GM23338 (cell line): ENCODE measurements around the gene MRTFA. TPM values are rescaled to one million over a fixed set of nuclear protein-coding genes. Genes with fewer than 3 reads are reported as not detected.

Experiments
- ATAC-seq: fragments of 200-7000 bp; cut with Tn5 transposase; 3 replicates; pipeline ENCODE4 v1.9.1; 2020
- DNase-seq: peaks from one replicate; pipeline ENCODE4 v3.0.0-alpha.2; 2015; ENCODE audit warnings: low spot score
- H2AFZ ChIP-seq: fragments of 200-600 bp; sonication (generic); 2 replicates; pipeline ENCODE4 v1.8.0; 2016; ENCODE audit warnings: antibody characterized with exemption, mild to moderate bottlenecking, moderate library complexity
- H3F3A ChIP-seq: fragments of 200-600 bp; sonication (generic); replicated peaks from 2 replicates; pipeline ENCODE4 v1.8.0; 2017; ENCODE audit warnings: antibody characterized with exemption, mixed run types, low read depth
- H3K27ac ChIP-seq: fragments of 200-600 bp; sonication (generic); 2 replicates; pipeline ENCODE4 v1.6.1; 2016; ENCODE audit warnings: low read depth
- H3K27me3 ChIP-seq: fragments of 200-600 bp; sonication (generic); 2 replicates; pipeline ENCODE4 v1.8.0; 2016; ENCODE audit warnings: mild to moderate bottlenecking, mixed run types, moderate library complexity; ENCODE audit not compliant: insufficient read depth
- H3K36me3 ChIP-seq: fragments of 200-600 bp; sonication (generic); 2 replicates; pipeline ENCODE4 v1.8.0; 2016; ENCODE audit warnings: mild to moderate bottlenecking; ENCODE audit not compliant: insufficient read depth
- H3K4me1 ChIP-seq: fragments of 200-600 bp; sonication (generic); 2 replicates; pipeline ENCODE4 v1.8.0; 2016; ENCODE audit warnings: mild to moderate bottlenecking, moderate library complexity; ENCODE audit not compliant: insufficient read depth
- H3K4me2 ChIP-seq: fragments of 200-600 bp; sonication (generic); 2 replicates; pipeline ENCODE4 v1.7.1; 2017; ENCODE audit warnings: mixed run types
- H3K4me3 ChIP-seq: fragments of 200-600 bp; sonication (generic); 2 replicates; pipeline ENCODE4 v1.6.1; 2016; ENCODE audit warnings: mixed run types
- H3K79me2 ChIP-seq: fragments of 200-600 bp; sonication (generic); replicated peaks from 2 replicates; pipeline ENCODE4 v1.8.0; 2017; ENCODE audit warnings: mild to moderate bottlenecking; ENCODE audit not compliant: insufficient read depth
- H3K9me2 ChIP-seq: fragments of 200-600 bp; sonication (generic); 2 replicates; pipeline ENCODE4 v1.8.0; 2017; ENCODE audit not compliant: insufficient read depth
- H4K20me1 ChIP-seq: fragments of 200-600 bp; sonication (generic); replicated peaks from 2 replicates; pipeline ENCODE4 v1.8.0; 2017; ENCODE audit warnings: mild to moderate bottlenecking; ENCODE audit not compliant: insufficient read depth
- H3K27ac Mint-ChIP-seq: 2 replicates; pipeline ENCODE4 v1.8.0; 2020; ENCODE audit warnings: inconsistent platforms, mild to moderate bottlenecking, moderate library complexity, mixed read lengths
- H3K27me3 Mint-ChIP-seq: 3 replicates; pipeline ENCODE4 v1.8.0; 2022; ENCODE audit warnings: low read depth, mild to moderate bottlenecking, moderate library complexity, mixed read lengths, inconsistent platforms; ENCODE audit not compliant: insufficient read depth, poor library complexity
- H3K36me3 Mint-ChIP-seq: 3 replicates; pipeline ENCODE4 v1.8.0; 2021; ENCODE audit warnings: low read depth, mild to moderate bottlenecking, inconsistent platforms, moderate library complexity, mixed read lengths
- H3K4me1 Mint-ChIP-seq: 3 replicates; pipeline ENCODE4 v1.8.0; 2020; ENCODE audit warnings: mild to moderate bottlenecking, inconsistent platforms, mixed read lengths
- H3K4me3 Mint-ChIP-seq: 3 replicates; pipeline ENCODE4 v1.8.0; 2021; ENCODE audit warnings: moderate library complexity, mild to moderate bottlenecking, inconsistent platforms, mixed read lengths
- H3K9me3 Mint-ChIP-seq: 3 replicates; pipeline ENCODE4 v1.8.0; 2020; ENCODE audit warnings: moderate library complexity, mild to moderate bottlenecking, inconsistent platforms, mixed read lengths
- EZH2 ChIP-seq: fragments of 200-600 bp; sonication (generic); IDR thresholded peaks from one replicate; pipeline ENCODE4 v1.8.0; 2017; ENCODE audit warnings: antibody characterized with exemption, mild to moderate bottlenecking, low read depth; ENCODE audit not compliant: unreplicated experiment
- EZH2phosphoT487 ChIP-seq: fragments of 200-600 bp; sonication (generic); IDR thresholded peaks from one replicate; pipeline ENCODE4 v1.8.1; 2018; ENCODE audit warnings: antibody characterized with exemption; ENCODE audit not compliant: unreplicated experiment
- JUNB ChIP-seq: IDR thresholded peaks from one replicate; pipeline ENCODE4 v1.6.1; 2016; ENCODE audit warnings: antibody characterized with exemption; ENCODE audit not compliant: unreplicated experiment
- POLR2AphosphoS5 ChIP-seq: IDR thresholded peaks from 2 replicates; pipeline ENCODE4 v1.6.1; 2016; ENCODE audit warnings: antibody characterized with exemption, low read depth
- polyA plus RNA-seq: library from polyadenylated mRNA; unstranded; fragments of >200 nt; fragmentation: Nextera tagmentation; extraction: Ambion mirVana; gene quantifications from 2 replicates; pipeline ENCODE4 v1.2.1, GENCODE V29; 2016
- total RNA-seq: library from RNA; depleted of rRNA; stranded (reverse); fragments of >200 nt; shearing (Covaris generic); gene quantifications from 2 replicates; pipeline ENCODE4 v1.2.3, GENCODE V29; 2014
- TF ChIP-seq, protein P1 (sequence below): IDR thresholded peaks from one replicate; pipeline ENCODE4 v1.6.1; 2018; ENCODE audit warnings: antibody characterized with exemption; ENCODE audit not compliant: unreplicated experiment
- TF ChIP-seq, protein P2 (sequence below), 2 experiments: fragments of 200-600 bp in 1 of 2; sonication (generic) in 1 of 2; conservative IDR thresholded peaks; 2 replicates each; pipeline versions ENCODE4 v1.5.1 to v1.6.1; 2016 to 2017; ENCODE audit warnings: antibody characterized with exemption in 2 of 2, low read depth in 2 of 2, mild to moderate bottlenecking in 2 of 2, moderate library complexity in 1 of 2

The MRTFA gene
- total and polyA plus RNA-seq, 2 experiments from 2014 or later: 18.1 to 92.4 TPM

DNA sequence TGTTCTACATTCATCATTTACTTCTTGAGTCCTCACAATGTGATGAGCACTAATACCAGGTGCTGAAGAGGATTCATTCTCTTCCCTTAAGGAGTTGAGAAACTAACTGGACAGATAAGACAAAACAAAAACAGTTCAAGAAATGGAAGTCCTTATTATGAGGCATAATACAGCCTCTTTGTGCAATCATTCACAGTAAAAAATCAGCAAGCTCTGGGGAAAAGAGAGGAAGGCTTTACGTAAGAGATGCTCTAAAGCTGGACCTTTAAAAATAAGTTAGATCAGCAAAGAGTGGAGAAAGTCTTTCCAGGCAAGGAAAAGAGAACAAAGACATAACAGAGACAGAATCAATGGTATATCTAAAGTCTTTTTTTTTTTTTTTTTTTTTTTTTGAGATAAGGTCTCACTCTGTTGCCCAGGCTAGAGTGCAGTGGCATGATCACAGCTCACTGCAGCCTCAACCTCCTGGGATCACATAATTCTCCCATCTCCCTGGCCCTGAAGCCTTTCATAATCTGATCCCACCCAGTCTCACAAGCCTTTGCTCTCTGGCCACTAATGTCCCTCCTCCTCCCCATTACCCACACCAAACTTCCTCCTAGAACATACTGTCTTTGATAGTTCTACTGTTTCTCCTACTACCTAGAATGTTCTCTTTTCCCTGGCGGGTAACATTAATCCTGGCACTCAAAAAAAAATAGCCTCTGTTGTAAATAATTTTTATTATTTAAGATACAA lies 40.9 kb downstream of the MRTFA start:
- Histone ChIP-seq H4K20me1 (no peaks in the 10 kb centered on the region; the same call in 1 of the 2 replicates), H3K36me3 (no peaks in the 10 kb centered on the region), H3K27me3 (no peaks in the 10 kb centered on the region), H3K27ac (no peak overlapping the region), H3K4me3 (no peak overlapping the region), H3F3A (no peaks in the 10 kb centered on the region), H3K4me1 (peaks cover 20% of the 10 kb centered on the region), H3K4me2 (no peak overlapping the region), H3K79me2 (peaks cover 93% of the 10 kb centered on the region), H2AFZ (no peak overlapping the region), H3K9me2 (no peaks in the 10 kb centered on the region)
- H3K36me3 Mint-ChIP-seq: no peaks in the 10 kb centered on the region
- H3K9me3 Mint-ChIP-seq: no peaks in the 10 kb centered on the region
- peaks cover 6% of the 10 kb centered on the region for H3K27me3 Mint-ChIP-seq
- no peak for DNase-seq
- no peak for ATAC-seq
- no peak overlapping the region for H3K4me3 Mint-ChIP-seq
- peaks cover 19% of the 10 kb centered on the region for H3K4me1 Mint-ChIP-seq
- no peak overlapping the region for H3K27ac Mint-ChIP-seq
- TF ChIP-seq EZH2phosphoT487 (no peak), EZH2 (no peak), JUNB (no peak)
- TF ChIP-seq, protein P1, sequence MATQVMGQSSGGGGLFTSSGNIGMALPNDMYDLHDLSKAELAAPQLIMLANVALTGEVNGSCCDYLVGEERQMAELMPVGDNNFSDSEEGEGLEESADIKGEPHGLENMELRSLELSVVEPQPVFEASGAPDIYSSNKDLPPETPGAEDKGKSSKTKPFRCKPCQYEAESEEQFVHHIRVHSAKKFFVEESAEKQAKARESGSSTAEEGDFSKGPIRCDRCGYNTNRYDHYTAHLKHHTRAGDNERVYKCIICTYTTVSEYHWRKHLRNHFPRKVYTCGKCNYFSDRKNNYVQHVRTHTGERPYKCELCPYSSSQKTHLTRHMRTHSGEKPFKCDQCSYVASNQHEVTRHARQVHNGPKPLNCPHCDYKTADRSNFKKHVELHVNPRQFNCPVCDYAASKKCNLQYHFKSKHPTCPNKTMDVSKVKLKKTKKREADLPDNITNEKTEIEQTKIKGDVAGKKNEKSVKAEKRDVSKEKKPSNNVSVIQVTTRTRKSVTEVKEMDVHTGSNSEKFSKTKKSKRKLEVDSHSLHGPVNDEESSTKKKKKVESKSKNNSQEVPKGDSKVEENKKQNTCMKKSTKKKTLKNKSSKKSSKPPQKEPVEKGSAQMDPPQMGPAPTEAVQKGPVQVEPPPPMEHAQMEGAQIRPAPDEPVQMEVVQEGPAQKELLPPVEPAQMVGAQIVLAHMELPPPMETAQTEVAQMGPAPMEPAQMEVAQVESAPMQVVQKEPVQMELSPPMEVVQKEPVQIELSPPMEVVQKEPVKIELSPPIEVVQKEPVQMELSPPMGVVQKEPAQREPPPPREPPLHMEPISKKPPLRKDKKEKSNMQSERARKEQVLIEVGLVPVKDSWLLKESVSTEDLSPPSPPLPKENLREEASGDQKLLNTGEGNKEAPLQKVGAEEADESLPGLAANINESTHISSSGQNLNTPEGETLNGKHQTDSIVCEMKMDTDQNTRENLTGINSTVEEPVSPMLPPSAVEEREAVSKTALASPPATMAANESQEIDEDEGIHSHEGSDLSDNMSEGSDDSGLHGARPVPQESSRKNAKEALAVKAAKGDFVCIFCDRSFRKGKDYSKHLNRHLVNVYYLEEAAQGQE: no peak
- TF ChIP-seq, protein P2, sequence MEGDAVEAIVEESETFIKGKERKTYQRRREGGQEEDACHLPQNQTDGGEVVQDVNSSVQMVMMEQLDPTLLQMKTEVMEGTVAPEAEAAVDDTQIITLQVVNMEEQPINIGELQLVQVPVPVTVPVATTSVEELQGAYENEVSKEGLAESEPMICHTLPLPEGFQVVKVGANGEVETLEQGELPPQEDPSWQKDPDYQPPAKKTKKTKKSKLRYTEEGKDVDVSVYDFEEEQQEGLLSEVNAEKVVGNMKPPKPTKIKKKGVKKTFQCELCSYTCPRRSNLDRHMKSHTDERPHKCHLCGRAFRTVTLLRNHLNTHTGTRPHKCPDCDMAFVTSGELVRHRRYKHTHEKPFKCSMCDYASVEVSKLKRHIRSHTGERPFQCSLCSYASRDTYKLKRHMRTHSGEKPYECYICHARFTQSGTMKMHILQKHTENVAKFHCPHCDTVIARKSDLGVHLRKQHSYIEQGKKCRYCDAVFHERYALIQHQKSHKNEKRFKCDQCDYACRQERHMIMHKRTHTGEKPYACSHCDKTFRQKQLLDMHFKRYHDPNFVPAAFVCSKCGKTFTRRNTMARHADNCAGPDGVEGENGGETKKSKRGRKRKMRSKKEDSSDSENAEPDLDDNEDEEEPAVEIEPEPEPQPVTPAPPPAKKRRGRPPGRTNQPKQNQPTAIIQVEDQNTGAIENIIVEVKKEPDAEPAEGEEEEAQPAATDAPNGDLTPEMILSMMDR (conservative IDR thresholded peaks at IDR 0.05; ENCODE audit: low read depth in 2 of 2): no peak

GRCh38 chr22:40594924-40595323 lies 41.6 kb downstream of the MRTFA start:
- Histone ChIP-seq H3K79me2 (peaks cover 92% of the 10 kb centered on the region), H3F3A (no peaks in the 10 kb centered on the region), H3K9me2 (no peaks in the 10 kb centered on the region), H2AFZ (no peak overlapping the region), H3K36me3 (no peaks in the 10 kb centered on the region), H3K4me3 (no peak overlapping the region), H3K4me2 (no peak overlapping the region), H3K27ac (no peak overlapping the region), H3K27me3 (no peaks in the 10 kb centered on the region), H3K4me1 (peaks cover 14% of the 10 kb centered on the region), H4K20me1 (no peaks in the 10 kb centered on the region; the same call in 1 of the 2 replicates)
- H3K36me3 Mint-ChIP-seq: no peaks in the 10 kb centered on the region
- ATAC-seq (no peak), DNase-seq (no peak)
- H3K27me3 Mint-ChIP-seq: peaks cover 6% of the 10 kb centered on the region
- H3K9me3 Mint-ChIP-seq: no peaks in the 10 kb centered on the region
- peaks cover 14% of the 10 kb centered on the region; the same call in 2 of the 3 replicates for H3K4me1 Mint-ChIP-seq
- H3K27ac Mint-ChIP-seq: no peak overlapping the region
- H3K4me3 Mint-ChIP-seq: no peak overlapping the region
- TF ChIP-seq, protein P1: no peak
- no peak for TF ChIP-seq POLR2AphosphoS5
- TF ChIP-seq EZH2: no peak
